Measurements from ENCODE around the gene NSD1.

Gene NSD1

GRCh38 chr5:177091232-177091631 lies 42.3 kb upstream of the NSD1 start:
- Histone ChIP-seq H3K9me3 (ENCODE audit: control insufficient read depth, insufficient read depth, low read length) (no peaks in the 10 kb centered on the region), H3K9ac (ENCODE audit: low read depth, low read length) (no peak overlapping the region), H3K4me3 (ENCODE audit: low read depth, low read length) (no peak overlapping the region), H3K36me3 (ENCODE audit: control insufficient read depth, insufficient read depth, low read length) (peaks cover 66% of the 10 kb centered on the region), H3K4me1 (ENCODE audit: control insufficient read depth, insufficient read depth, low read length) (peaks cover 5% of the 10 kb centered on the region), H3K27ac (ENCODE audit: low read depth, low read length) (no peak overlapping the region), H3K27me3 (ENCODE audit: control insufficient read depth, insufficient read depth, low read length) (no peaks in the 10 kb centered on the region)

GRCh38 chr5:177092178-177093081 lies 41.1 kb upstream of the NSD1 start:
- Histone ChIP-seq H3K9ac (ENCODE audit: low read depth, low read length) (no peak overlapping the region), H3K27me3 (ENCODE audit: control insufficient read depth, insufficient read depth, low read length) (no peaks in the 10 kb centered on the region), H3K4me1 (ENCODE audit: control insufficient read depth, insufficient read depth, low read length) (peaks cover 4% of the 10 kb centered on the region; the same call in 1 of the 2 replicates), H3K36me3 (ENCODE audit: control insufficient read depth, insufficient read depth, low read length) (peaks cover 72% of the 10 kb centered on the region), H3K27ac (ENCODE audit: low read depth, low read length) (no peak overlapping the region), H3K9me3 (ENCODE audit: control insufficient read depth, insufficient read depth, low read length) (no peaks in the 10 kb centered on the region), H3K4me3 (ENCODE audit: low read depth, low read length) (no peak overlapping the region)

- Histone ChIP-seq H3K4me3 (ENCODE audit: low read depth, low read length) (no peak overlapping the region), H3K4me1 (ENCODE audit: control insufficient read depth, insufficient read depth, low read length) (no peaks in the 10 kb centered on the region), H3K9me3 (ENCODE audit: control insufficient read depth, insufficient read depth, low read length) (no peaks in the 10 kb centered on the region), H3K36me3 (ENCODE audit: control insufficient read depth, insufficient read depth, low read length) (peaks cover 79% of the 10 kb centered on the region), H3K27ac (ENCODE audit: low read depth, low read length) (no peak overlapping the region), H3K9ac (ENCODE audit: low read depth, low read length) (no peak overlapping the region), H3K27me3 (ENCODE audit: control insufficient read depth, insufficient read depth, low read length) (no peaks in the 10 kb centered on the region)
Measured at GRCh38 chr5:177093082-177093712, 40.4 kb upstream of the NSD1 start.

- Histone ChIP-seq H3K4me3 (ENCODE audit: low read depth, low read length) (no peak overlapping the region), H3K27ac (ENCODE audit: low read depth, low read length) (no peak overlapping the region), H3K9me3 (ENCODE audit: control insufficient read depth, insufficient read depth, low read length) (no peaks in the 10 kb centered on the region), H3K4me1 (ENCODE audit: control insufficient read depth, insufficient read depth, low read length) (peaks cover 4% of the 10 kb centered on the region; the same call in 1 of the 2 replicates), H3K27me3 (ENCODE audit: control insufficient read depth, insufficient read depth, low read length) (no peaks in the 10 kb centered on the region), H3K9ac (ENCODE audit: low read depth, low read length) (no peak overlapping the region), H3K36me3 (ENCODE audit: control insufficient read depth, insufficient read depth, low read length) (peaks cover 79% of the 10 kb centered on the region)
Measured at GRCh38 chr5:177093803-177094202, 39.8 kb upstream of the NSD1 start.

- H3K4me1 ChIP-seq (ENCODE audit: control insufficient read depth, insufficient read depth, low read length), result peaks cover 10% of the 10 kb centered on the region
- H3K4me3 ChIP-seq (ENCODE audit: low read depth, low read length), result no peak overlapping the region
- no peaks in the 10 kb centered on the region for H3K27me3 ChIP-seq (ENCODE audit: control insufficient read depth, insufficient read depth, low read length)
- no peaks in the 10 kb centered on the region for H3K9me3 ChIP-seq (ENCODE audit: control insufficient read depth, insufficient read depth, low read length)
- peaks cover 73% of the 10 kb centered on the region for H3K36me3 ChIP-seq (ENCODE audit: control insufficient read depth, insufficient read depth, low read length)
- no peak overlapping the region for H3K9ac ChIP-seq (ENCODE audit: low read depth, low read length)
- H3K27ac ChIP-seq (ENCODE audit: low read depth, low read length), result no peak overlapping the region
Measured at GRCh38 chr5:177094224-177095087, 39.1 kb upstream of the NSD1 start.

GRCh38 chr5:177095088-177095669 lies 38.4 kb upstream of the NSD1 start:
- Histone ChIP-seq H3K9me3 (ENCODE audit: control insufficient read depth, insufficient read depth, low read length) (no peaks in the 10 kb centered on the region), H3K4me3 (ENCODE audit: low read depth, low read length) (no peak overlapping the region), H3K27ac (ENCODE audit: low read depth, low read length) (no peak overlapping the region), H3K27me3 (ENCODE audit: control insufficient read depth, insufficient read depth, low read length) (no peaks in the 10 kb centered on the region), H3K36me3 (ENCODE audit: control insufficient read depth, insufficient read depth, low read length) (peaks cover 68% of the 10 kb centered on the region), H3K9ac (ENCODE audit: low read depth, low read length) (no peak overlapping the region), H3K4me1 (ENCODE audit: control insufficient read depth, insufficient read depth, low read length) (peaks cover 13% of the 10 kb centered on the region)

- H3K4me1 ChIP-seq (ENCODE audit: control insufficient read depth, insufficient read depth, low read length), result peaks cover 14% of the 10 kb centered on the region
- H3K9me3 ChIP-seq (ENCODE audit: control insufficient read depth, insufficient read depth, low read length), result no peaks in the 10 kb centered on the region
- H3K4me3 ChIP-seq (ENCODE audit: low read depth, low read length), result no peak overlapping the region
- H3K27ac ChIP-seq (ENCODE audit: low read depth, low read length), result no peak overlapping the region
- peaks cover 56% of the 10 kb centered on the region for H3K36me3 ChIP-seq (ENCODE audit: control insufficient read depth, insufficient read depth, low read length)
- H3K9ac ChIP-seq (ENCODE audit: low read depth, low read length), result no peak overlapping the region
- H3K27me3 ChIP-seq (ENCODE audit: control insufficient read depth, insufficient read depth, low read length), result no peaks in the 10 kb centered on the region
Measured at GRCh38 chr5:177096162-177097015, 37.2 kb upstream of the NSD1 start.

- Histone ChIP-seq H3K9ac (ENCODE audit: low read depth, low read length) (no peak overlapping the region), H3K4me3 (ENCODE audit: low read depth, low read length) (no peak overlapping the region), H3K9me3 (ENCODE audit: control insufficient read depth, insufficient read depth, low read length) (no peaks in the 10 kb centered on the region), H3K36me3 (ENCODE audit: control insufficient read depth, insufficient read depth, low read length) (peaks cover 47% of the 10 kb centered on the region), H3K4me1 (ENCODE audit: control insufficient read depth, insufficient read depth, low read length) (peaks cover 14% of the 10 kb centered on the region), H3K27ac (ENCODE audit: low read depth, low read length) (no peak overlapping the region), H3K27me3 (ENCODE audit: control insufficient read depth, insufficient read depth, low read length) (no peaks in the 10 kb centered on the region)
Measured at GRCh38 chr5:177097016-177097985, 36.3 kb upstream of the NSD1 start.

GRCh38 chr5:177098120-177098469 lies 35.5 kb upstream of the NSD1 start:
- peaks cover 40% of the 10 kb centered on the region for H3K36me3 ChIP-seq (ENCODE audit: control insufficient read depth, insufficient read depth, low read length)
- no peak overlapping the region for H3K27ac ChIP-seq (ENCODE audit: low read depth, low read length)

More at GRCh38 chr5:177098120-177098469, 35.5 kb upstream of the NSD1 start:
- Histone ChIP-seq H3K9me3 (ENCODE audit: control insufficient read depth, insufficient read depth, low read length) (no peaks in the 10 kb centered on the region), H3K4me3 (ENCODE audit: low read depth, low read length) (no peak overlapping the region), H3K9ac (ENCODE audit: low read depth, low read length) (no peak overlapping the region), H3K4me1 (ENCODE audit: control insufficient read depth, insufficient read depth, low read length) (peaks cover 14% of the 10 kb centered on the region), H3K27me3 (ENCODE audit: control insufficient read depth, insufficient read depth, low read length) (no peaks in the 10 kb centered on the region)

All from HUES48 (cell line).